GM12872 (cell line): ENCODE results near the gene TOX2.

ENCODE experiments used
- TF ChIP-seq, protein P1 (sequence below): IDR thresholded peaks from 3 replicates; pipeline ENCODE4 v1.5.1; 2011; ENCODE audit warnings: low read depth, mild to moderate bottlenecking, low read length, moderate library complexity; ENCODE audit not compliant: insufficient read depth

TOX2 gene

GRCh38 chr20:44018942-44019637 lies 104.4 kb downstream of the TOX2 start:
- TF ChIP-seq, protein P1, sequence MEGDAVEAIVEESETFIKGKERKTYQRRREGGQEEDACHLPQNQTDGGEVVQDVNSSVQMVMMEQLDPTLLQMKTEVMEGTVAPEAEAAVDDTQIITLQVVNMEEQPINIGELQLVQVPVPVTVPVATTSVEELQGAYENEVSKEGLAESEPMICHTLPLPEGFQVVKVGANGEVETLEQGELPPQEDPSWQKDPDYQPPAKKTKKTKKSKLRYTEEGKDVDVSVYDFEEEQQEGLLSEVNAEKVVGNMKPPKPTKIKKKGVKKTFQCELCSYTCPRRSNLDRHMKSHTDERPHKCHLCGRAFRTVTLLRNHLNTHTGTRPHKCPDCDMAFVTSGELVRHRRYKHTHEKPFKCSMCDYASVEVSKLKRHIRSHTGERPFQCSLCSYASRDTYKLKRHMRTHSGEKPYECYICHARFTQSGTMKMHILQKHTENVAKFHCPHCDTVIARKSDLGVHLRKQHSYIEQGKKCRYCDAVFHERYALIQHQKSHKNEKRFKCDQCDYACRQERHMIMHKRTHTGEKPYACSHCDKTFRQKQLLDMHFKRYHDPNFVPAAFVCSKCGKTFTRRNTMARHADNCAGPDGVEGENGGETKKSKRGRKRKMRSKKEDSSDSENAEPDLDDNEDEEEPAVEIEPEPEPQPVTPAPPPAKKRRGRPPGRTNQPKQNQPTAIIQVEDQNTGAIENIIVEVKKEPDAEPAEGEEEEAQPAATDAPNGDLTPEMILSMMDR: no peak

DNA sequence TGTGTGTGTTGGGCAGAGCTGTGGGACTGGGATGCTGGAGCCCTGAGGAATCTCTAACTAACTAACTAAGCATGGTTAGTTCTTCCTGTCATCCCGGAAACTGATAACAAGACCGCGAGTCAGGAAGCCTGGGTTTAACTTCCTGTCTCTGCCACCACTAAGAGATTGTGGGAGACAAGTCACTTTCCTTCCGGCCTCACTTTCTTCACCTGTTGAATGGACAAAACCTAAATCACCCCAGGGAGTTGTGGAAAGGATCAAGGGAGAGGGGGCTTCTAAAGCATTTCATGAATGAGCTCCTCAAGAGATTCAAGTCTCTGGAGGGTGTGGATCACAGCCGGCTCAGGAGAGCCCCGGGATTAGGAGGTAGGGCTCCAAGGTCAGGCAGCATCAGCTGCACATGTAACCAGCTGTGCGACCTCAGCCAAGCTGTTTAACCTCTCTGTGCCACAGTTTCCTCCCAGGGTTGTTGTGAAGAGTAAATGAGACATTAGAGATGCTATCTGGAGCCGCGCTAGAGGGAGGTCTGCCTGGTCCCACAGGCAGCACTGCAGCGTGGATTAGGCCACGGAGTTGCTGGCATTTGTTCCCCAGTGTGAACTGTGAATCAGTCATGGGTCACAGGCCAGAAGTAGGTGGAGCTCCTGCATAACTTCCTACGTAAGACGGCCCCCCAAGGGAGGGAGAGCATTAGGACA lies 105.1 kb downstream of the TOX2 start:
- TF ChIP-seq, protein P1: no peak

DNA sequence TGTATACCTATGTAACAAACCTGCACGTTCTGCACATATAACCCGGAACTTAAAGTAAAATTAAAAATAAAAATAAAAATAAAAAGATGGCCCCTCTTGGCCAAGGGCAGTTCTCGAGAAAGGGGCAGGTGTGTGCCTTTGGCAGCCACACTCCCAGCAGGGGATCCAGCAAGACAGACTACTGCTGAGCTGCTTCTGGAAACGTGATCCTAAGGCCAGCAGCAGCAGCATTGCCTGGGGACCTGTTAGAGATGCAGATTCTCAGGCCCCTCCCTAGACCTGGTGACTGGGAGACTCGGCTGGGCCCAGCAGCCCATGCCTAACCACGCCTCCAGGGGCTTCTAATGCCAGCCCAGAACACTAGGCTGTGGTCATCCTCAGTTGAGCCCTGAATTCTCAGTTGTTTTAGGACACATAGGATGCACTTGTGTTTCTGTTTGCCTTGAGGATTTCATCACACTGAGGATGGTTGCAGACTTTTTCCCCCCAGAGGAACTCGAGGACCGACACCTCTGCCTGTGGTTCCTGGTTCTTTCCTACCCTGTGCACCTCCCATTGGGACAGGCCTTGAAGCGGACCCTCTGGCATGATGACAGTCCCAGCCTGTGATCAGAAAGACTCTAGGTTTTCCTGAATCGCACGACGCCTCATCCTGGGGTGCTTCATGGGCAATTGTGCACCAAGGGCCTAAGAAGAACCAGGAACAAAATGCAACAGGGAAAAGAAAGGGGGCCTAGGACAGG lies 105.9 kb downstream of the TOX2 start:
- TF ChIP-seq, protein P1: no peak

DNA sequence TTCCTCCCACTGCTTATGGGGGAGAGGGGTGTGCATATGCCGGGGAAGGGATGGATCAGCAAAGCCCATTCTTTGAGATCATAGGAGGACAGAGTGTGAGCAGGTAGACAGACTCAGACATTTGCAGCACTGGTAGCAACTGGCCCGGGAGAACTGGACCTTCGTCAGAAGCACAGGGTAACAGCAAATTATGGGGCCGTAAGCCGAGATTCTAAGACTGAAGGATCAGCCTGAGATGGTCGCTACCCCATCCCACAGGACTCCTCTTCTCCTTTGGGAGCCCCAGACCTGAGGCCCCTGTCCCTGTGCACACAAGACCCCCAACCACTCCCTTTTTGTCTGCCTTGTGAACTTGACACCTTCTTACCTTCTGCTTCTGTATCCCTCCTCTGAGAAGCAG lies 106.5 kb downstream of the TOX2 start:
- TF ChIP-seq, protein P1: no peak

DNA sequence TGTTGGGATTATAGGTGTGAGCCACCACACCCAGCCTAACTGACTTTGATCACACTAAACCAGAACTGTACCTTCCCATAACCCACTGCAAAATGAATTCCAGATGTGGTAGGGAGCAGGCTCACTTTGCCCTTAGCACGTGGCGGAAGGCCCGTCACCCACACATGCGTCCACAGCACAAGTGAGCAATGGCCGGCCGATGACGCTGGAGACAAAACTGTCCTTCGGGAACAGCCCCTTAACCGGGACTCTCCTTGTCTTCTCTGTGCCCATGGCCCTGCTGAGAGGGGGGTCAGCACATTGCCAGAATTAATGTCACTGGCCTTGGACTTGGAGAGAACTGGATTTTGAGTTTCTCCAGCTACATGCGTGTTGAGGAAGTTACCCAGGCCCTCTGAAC lies 107.2 kb downstream of the TOX2 start:
- TF ChIP-seq, protein P1: no peak

GRCh38 chr20:44022464-44022863 lies 107.8 kb downstream of the TOX2 start:
- TF ChIP-seq, protein P1: no peak
